ENCODE measurements around the gene KIF4A.

- TF ChIP-seq CTCF (IDR thresholded peaks at IDR 0.05) (no peak), POLR2A (IDR thresholded peaks at IDR 0.05) (no peak)
Measured at GRCh38 chrX:70353514-70353913, 63.6 kb downstream of the KIF4A start.

Data from vagina (tissue), 2 donors.